ENCODE measurements around the gene FECH.

The FECH gene, protein sequence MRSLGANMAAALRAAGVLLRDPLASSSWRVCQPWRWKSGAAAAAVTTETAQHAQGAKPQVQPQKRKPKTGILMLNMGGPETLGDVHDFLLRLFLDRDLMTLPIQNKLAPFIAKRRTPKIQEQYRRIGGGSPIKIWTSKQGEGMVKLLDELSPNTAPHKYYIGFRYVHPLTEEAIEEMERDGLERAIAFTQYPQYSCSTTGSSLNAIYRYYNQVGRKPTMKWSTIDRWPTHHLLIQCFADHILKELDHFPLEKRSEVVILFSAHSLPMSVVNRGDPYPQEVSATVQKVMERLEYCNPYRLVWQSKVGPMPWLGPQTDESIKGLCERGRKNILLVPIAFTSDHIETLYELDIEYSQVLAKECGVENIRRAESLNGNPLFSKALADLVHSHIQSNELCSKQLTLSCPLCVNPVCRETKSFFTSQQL

DNA sequence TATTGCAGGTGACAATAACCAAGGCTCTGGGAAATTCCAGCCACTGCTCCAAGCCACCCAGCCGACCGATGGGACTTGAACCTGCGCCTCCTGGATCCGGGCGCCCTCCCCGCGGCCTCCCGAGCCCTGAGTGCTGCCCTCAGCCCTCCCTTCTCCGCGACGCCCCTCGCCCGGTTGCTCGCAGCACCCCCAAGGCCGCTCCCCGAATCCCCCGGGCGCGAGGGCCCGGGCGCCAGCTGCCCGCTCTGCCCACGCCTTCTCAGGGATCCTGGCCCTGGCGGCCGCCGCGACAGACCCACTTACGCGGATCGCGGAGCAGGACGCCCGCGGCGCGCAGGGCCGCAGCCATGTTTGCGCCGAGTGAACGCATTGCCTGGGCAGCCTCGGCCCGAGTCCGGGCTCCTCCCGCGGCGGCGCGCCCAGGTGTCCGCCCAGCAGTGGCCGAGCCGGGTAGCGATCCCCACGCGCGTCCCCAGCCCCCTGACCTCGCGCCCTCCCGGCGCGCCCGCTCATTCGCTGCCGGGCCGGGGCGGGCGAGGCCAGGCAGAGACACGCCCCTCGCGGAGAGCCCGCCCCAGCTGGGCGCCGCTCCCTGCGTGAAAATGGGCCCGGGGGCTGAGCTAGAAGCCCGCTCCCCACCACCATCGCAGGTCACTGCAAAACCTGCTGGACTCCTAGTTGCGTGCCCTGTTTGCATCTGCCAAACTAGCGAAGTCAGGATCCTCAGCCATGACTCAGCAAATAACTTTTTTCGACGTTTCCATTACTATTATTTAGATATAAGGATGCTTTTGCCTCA is at the start of gene FECH:
TSS of gene FECH (minus strand) at position 452 of the 799 bp plus-strand sequence. CDS start at position 370, 82 bp downstream.
- peaks cover 8% of the 10 kb centered on the region for H3K4me1 ChIP-seq
- peaks cover under 1% of the 10 kb centered on the region; the same call in 1 of the 2 replicates for H3K36me3 ChIP-seq (replicated peaks)
- in situ Hi-C loops (cut with MboI; ENCODE audit: low sequenced_read_pairs): no loop called here
- DNase-seq (ENCODE audit: low spot score in 2 of 2): peak; percentile 15 to 73
- H3K9me3 ChIP-seq: no peaks in the 10 kb centered on the region
- peak within 1 kb of the TSS; percentile 57 for H3K4me3 ChIP-seq
- no peaks in the 10 kb centered on the region for H3K27me3 ChIP-seq (ENCODE audit: low read depth)

DNA sequence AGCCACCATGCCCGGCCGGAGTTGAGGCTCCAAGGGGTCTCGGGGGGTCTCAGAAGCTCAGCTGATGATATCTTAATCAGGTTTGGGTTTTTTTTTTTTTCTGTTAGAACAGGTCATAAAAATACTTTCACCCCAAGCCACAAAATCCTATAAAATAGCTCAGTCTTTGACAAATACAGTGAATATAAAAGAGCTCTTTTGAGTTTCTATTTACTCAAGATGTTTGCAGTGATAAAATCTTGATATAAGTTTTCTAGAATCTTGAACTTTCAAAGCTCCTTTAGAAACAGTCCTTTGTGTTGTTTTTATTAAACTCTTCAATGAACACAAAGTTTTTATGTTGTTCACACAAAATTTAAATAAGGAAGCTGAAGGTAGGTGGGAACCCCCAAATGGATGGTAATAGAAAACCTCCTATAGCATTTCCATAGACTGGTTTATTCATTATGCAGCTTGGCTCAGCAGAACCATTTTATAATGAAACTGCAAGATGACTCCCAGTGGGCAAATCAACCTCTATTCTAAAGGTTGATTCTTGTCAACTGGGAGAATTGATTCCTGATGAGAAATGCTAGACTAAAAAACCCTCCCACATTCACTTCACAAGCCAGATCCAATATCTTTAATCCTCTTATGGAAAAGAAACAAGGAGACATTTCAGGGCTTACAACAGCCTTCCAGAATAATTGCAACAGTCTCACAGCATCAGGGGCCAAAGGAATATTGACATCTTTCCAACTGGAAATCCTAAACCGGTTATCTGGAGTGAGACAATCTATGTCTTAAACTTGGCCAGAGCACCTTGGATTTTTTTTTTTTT is 48.7 kb upstream of the FECH start:
- Histone ChIP-seq H3K36me3 (replicated peaks) (no peaks in the 10 kb centered on the region), H3K4me3 (no peak overlapping the region), H3K9me3 (no peaks in the 10 kb centered on the region), H3K4me1 (peaks cover 10% of the 10 kb centered on the region), H3K27me3 (ENCODE audit: low read depth) (no peaks in the 10 kb centered on the region)
- DNase-seq (ENCODE audit: low spot score in 2 of 2): peak; percentile 38 to 95
- in situ Hi-C loops (cut with MboI; ENCODE audit: low sequenced_read_pairs): no loop called here

- Histone ChIP-seq H3K4me1 (peaks cover 14% of the 10 kb centered on the region), H3K4me3 (no peak overlapping the region), H3K27me3 (ENCODE audit: low read depth) (no peaks in the 10 kb centered on the region), H3K9me3 (no peaks in the 10 kb centered on the region), H3K36me3 (replicated peaks) (no peaks in the 10 kb centered on the region)
- in situ Hi-C loops (cut with MboI; ENCODE audit: low sequenced_read_pairs): no loop called here
- no peak for DNase-seq (ENCODE audit: low spot score in 2 of 2)
Observed at GRCh38 chr18:57631697-57632096, 45.2 kb upstream of the FECH start.

GRCh38 chr18:57630754-57631595 is 44.5 kb upstream of the FECH start:
- H3K27me3 ChIP-seq (ENCODE audit: low read depth): no peaks in the 10 kb centered on the region
- in situ Hi-C loops (cut with MboI; ENCODE audit: low sequenced_read_pairs): no loop called here
- no peak for DNase-seq (ENCODE audit: low spot score in 2 of 2)

GRCh38 chr18:57630002-57630753 is 43.7 kb upstream of the FECH start:
- H3K27me3 ChIP-seq (ENCODE audit: low read depth): no peaks in the 10 kb centered on the region
- peaks cover 4% of the 10 kb centered on the region for H3K4me1 ChIP-seq
- in situ Hi-C loops (cut with MboI; ENCODE audit: low sequenced_read_pairs): no loop called here
- H3K9me3 ChIP-seq: no peaks in the 10 kb centered on the region
- H3K4me3 ChIP-seq: peak overlapping the region; percentile 50
- no peaks in the 10 kb centered on the region for H3K36me3 ChIP-seq (replicated peaks)
- peak; percentile 81 to 96 for DNase-seq (ENCODE audit: low spot score in 2 of 2)

More at GRCh38 chr18:57630754-57631595, 44.5 kb upstream of the FECH start:
- peaks cover 9% of the 10 kb centered on the region for H3K4me1 ChIP-seq
- no peaks in the 10 kb centered on the region for H3K9me3 ChIP-seq
- no peaks in the 10 kb centered on the region for H3K36me3 ChIP-seq (replicated peaks)
- H3K4me3 ChIP-seq: peak overlapping the region; percentile 50

- no peak for DNase-seq (ENCODE audit: low spot score in 2 of 2)
- Histone ChIP-seq H3K36me3 (replicated peaks) (no peaks in the 10 kb centered on the region), H3K9me3 (no peaks in the 10 kb centered on the region), H3K4me3 (no peak overlapping the region), H3K4me1 (peaks cover 4% of the 10 kb centered on the region), H3K27me3 (ENCODE audit: low read depth) (no peaks in the 10 kb centered on the region)
- in situ Hi-C loops (cut with MboI; ENCODE audit: low sequenced_read_pairs): no loop called here
Observed at GRCh38 chr18:57629422-57629821, 42.9 kb upstream of the FECH start.

DNA sequence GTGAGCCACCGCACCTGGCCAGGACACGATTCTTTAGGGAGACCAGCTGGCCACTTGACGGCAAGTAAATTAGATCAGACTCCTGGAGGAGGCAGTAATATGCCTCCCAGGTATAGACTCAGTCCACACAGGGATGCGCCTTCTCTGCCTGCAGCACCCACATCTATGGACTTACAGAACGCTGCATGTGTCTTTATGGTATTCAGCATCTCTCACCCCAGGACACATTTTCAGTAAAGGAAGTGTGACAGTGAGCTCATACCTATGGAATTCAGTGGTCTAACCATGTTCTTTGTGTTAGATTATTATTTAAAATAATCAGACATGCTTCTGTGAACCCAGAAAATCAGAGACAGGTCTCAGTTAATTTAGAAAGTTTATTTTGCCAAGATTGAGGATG is 41.0 kb upstream of the FECH start:
- in situ Hi-C loops (cut with MboI; ENCODE audit: low sequenced_read_pairs): no loop called here

DNA sequence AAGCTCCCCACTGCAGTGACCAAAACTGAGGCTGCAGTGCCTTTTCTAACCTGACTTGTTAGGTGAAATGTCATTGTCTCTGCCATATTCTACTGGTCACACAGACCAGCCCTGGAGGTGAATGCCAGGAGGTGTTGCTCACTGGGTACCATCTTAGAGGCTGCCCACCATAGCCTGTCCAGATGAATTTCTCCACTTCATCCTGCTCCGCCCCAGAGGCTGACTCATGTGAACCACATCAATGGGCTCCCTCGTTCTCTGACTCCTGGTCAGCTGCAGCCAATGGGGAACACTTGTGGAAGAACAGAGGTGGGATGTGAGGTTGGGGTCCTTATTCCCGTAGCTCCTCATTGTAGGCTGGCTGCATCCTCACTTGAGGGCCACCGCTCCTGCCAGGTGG is 38.5 kb upstream of the FECH start:
- H3K4me3 ChIP-seq: no peak overlapping the region

More for the DNA sequence above, 41.0 kb upstream of the FECH start:
- H3K4me3 ChIP-seq: no peak overlapping the region
- H3K4me1 ChIP-seq: peaks cover 4% of the 10 kb centered on the region
- H3K27me3 ChIP-seq (ENCODE audit: low read depth): no peaks in the 10 kb centered on the region
- H3K36me3 ChIP-seq (replicated peaks): no peaks in the 10 kb centered on the region
- DNase-seq (ENCODE audit: low spot score in 2 of 2): no peak
- no peaks in the 10 kb centered on the region for H3K9me3 ChIP-seq

DNA sequence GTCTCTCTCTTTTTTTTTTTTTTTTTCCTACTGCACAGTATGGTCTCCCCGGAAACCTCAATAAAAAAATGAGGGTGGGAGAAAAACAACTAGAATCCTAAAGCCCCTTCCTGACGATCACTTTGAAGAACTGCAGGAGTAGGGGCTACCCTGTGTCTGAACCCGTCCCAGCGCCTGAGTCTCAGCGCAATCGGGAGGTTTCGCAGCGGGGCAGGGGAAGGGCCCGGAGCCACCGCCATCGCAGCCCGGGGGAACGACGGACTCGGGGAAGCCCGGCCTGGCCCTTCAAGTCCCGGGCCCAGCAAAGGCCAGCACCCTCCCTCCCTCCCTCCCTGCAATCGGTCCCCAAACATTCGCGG is 34.7 kb upstream of the FECH start:
- in situ Hi-C loops (cut with MboI; ENCODE audit: low sequenced_read_pairs): no loop called here
- H3K27me3 ChIP-seq (ENCODE audit: low read depth): no peaks in the 10 kb centered on the region
- no peaks in the 10 kb centered on the region for H3K9me3 ChIP-seq
- peak in 1 of 2 experiments; percentile 41 for DNase-seq (ENCODE audit: low spot score in 2 of 2)
- H3K36me3 ChIP-seq (replicated peaks): peaks cover 28% of the 10 kb centered on the region
- peaks cover 2% of the 10 kb centered on the region; the same call in 1 of the 2 replicates for H3K4me1 ChIP-seq
- H3K4me3 ChIP-seq: peak overlapping the region; percentile 86

More for the DNA sequence above, 38.5 kb upstream of the FECH start:
- no peak for DNase-seq (ENCODE audit: low spot score in 2 of 2)
- H3K27me3 ChIP-seq (ENCODE audit: low read depth): no peaks in the 10 kb centered on the region
- H3K9me3 ChIP-seq: no peaks in the 10 kb centered on the region
- in situ Hi-C loops (cut with MboI; ENCODE audit: low sequenced_read_pairs): no loop called here
- H3K36me3 ChIP-seq (replicated peaks): peaks cover 7% of the 10 kb centered on the region; the same call in 1 of the 2 replicates
- peaks cover 6% of the 10 kb centered on the region for H3K4me1 ChIP-seq

- no peaks in the 10 kb centered on the region for H3K27me3 ChIP-seq (ENCODE audit: low read depth)
- DNase-seq (ENCODE audit: low spot score in 2 of 2): no peak
- H3K4me3 ChIP-seq: no peak overlapping the region; the same call in 1 of the 2 replicates
- H3K9me3 ChIP-seq: no peaks in the 10 kb centered on the region
- H3K4me1 ChIP-seq: peaks cover 2% of the 10 kb centered on the region; the same call in 1 of the 2 replicates
- H3K36me3 ChIP-seq (replicated peaks): peaks cover 41% of the 10 kb centered on the region
- in situ Hi-C loops (cut with MboI; ENCODE audit: low sequenced_read_pairs): no loop called here
Observed at GRCh38 chr18:57619876-57620275, 33.4 kb upstream of the FECH start.

DNA sequence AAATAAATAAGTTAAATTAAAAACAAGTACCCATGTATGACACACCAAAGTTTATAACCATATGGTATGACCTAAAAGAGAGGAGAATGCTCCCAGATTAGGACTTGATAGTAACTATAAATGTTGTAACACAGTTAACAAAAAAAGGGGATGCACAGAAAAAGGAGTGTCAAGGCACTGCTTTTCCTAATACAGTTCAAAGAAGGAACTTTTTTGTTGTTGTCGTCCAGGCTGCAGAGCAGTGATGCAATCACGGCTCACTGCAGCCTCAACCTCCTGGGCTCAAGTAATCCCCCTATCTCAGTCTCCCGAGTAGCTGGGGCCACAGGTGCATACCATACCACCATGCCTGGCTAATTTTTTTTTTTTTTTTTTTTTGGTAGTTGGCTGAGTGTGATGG is 32.4 kb upstream of the FECH start:
- H3K4me1 ChIP-seq: peaks cover 2% of the 10 kb centered on the region; the same call in 1 of the 2 replicates
- in situ Hi-C loops (cut with MboI; ENCODE audit: low sequenced_read_pairs): no loop called here
- no peaks in the 10 kb centered on the region for H3K27me3 ChIP-seq (ENCODE audit: low read depth)
- no peak overlapping the region for H3K4me3 ChIP-seq
- H3K9me3 ChIP-seq: no peaks in the 10 kb centered on the region
- no peak for DNase-seq (ENCODE audit: low spot score in 2 of 2)
- H3K36me3 ChIP-seq (replicated peaks): peaks cover 51% of the 10 kb centered on the region

DNA sequence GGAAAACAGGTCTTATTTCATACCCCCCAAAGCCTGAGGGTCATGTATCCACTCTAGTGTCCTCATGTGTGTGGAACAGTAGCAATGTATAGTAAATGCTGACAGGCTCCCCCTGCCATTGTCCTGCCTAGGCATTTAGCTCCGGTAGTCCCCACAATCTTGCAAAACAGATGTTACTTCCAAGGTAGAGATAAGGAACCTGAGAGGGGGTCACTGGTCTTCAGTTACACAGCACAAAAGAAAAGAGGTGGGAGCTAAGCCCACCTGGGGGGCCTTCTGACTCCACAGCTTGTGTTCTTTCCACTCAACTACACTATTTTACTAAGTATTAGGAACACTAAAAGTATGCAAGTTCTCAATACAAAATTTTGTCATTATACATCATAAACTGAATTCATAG is 17.4 kb upstream of the FECH start:
- H3K27me3 ChIP-seq (ENCODE audit: low read depth): no peaks in the 10 kb centered on the region
- no peaks in the 10 kb centered on the region for H3K4me1 ChIP-seq
- in situ Hi-C loops (cut with MboI; ENCODE audit: low sequenced_read_pairs): no loop called here
- no peak overlapping the region for H3K4me3 ChIP-seq
- H3K36me3 ChIP-seq (replicated peaks): peaks cover 90% of the 10 kb centered on the region
- DNase-seq (ENCODE audit: low spot score in 2 of 2): no peak
- H3K9me3 ChIP-seq: no peaks in the 10 kb centered on the region
